NCI-H1092 (cell line): Measurements from ENCODE around the gene CNTN2.

Experiments
- DNase-seq: peaks from one replicate; lab custom pipeline; 2025; lab: John Stamatoyannopoulos, UW

Gene CNTN2

GRCh38 chr1:205054013-205054412 lies 11.0 kb downstream of the CNTN2 start:
- no peak for DNase-seq

DNA sequence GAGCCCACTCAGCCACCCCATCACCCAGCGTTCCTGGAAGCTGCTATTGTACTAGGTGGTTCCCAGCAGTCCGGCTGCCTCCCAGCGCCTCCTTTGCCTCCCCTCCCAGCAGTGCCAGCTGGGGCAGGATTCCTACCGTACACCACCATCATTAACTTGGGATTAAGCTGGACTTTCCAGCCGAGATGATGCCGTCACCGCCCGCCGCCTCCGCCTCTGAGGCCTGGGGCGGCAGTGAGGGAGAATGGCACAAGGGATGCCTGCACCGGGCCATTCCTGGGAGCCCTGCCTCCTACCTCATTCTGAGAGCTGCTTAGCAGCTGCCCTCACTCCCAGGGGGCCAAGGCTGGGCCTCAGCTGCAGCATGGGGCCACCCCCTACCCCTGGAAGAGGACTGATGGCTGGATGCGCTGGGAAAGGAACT lies 13.2 kb downstream of the CNTN2 start:
- DNase-seq: no peak

- DNase-seq: no peak
Observed at GRCh38 chr1:205056956-205057568, 14.1 kb downstream of the CNTN2 start.

- no peak for DNase-seq
Observed at GRCh38 chr1:205057808-205058575, 15.0 kb downstream of the CNTN2 start.

- no peak for DNase-seq
Observed at GRCh38 chr1:205058853-205059252, 15.8 kb downstream of the CNTN2 start.

- no peak for DNase-seq
Observed at GRCh38 chr1:205059660-205060059, 16.6 kb downstream of the CNTN2 start.

GRCh38 chr1:205060746-205061145 lies 17.7 kb downstream of the CNTN2 start:
- no peak for DNase-seq

DNA sequence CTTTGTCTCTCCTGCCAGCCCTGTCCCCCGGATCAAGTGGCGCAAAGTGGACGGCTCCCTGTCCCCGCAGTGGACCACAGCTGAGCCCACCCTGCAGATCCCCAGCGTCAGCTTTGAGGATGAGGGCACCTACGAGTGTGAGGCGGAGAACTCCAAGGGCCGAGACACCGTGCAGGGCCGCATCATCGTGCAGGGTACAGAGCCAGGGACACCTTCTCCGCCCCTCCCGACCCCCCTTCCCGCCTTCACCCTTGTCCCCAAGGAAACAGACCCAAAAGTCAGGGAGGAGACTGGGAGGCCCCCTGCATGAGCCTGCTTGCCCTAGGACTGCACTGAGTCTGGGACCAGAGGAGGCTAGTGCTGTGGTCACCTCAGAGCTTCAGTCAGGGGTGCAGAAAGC lies 18.2 kb downstream of the CNTN2 start:
- no peak for DNase-seq

GRCh38 chr1:205061665-205062069 lies 18.7 kb downstream of the CNTN2 start:
- DNase-seq: peak; percentile 71

GRCh38 chr1:205062319-205062718 lies 19.3 kb downstream of the CNTN2 start:
- no peak for DNase-seq

DNA sequence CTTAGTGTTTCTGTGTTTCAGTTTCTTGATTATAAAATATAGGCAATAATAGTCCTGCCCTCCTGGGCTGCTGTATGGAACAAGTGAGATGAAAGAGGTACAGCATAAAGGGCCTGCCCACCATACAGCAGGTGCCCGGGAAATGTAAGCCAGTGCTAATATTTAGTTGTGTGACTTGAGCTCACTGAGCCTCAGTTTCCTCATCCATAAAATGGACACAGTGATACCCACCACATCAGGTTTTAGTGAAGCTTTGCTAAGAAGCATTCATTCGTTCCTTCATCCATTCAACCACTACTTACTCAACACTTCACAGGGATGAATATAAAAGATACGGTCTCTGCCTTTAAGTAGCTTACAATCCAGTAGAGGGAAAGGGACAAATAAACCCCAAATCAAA lies 19.9 kb downstream of the CNTN2 start:
- DNase-seq: no peak

GRCh38 chr1:205064301-205064700 lies 21.3 kb downstream of the CNTN2 start:
- DNase-seq: no peak

DNA sequence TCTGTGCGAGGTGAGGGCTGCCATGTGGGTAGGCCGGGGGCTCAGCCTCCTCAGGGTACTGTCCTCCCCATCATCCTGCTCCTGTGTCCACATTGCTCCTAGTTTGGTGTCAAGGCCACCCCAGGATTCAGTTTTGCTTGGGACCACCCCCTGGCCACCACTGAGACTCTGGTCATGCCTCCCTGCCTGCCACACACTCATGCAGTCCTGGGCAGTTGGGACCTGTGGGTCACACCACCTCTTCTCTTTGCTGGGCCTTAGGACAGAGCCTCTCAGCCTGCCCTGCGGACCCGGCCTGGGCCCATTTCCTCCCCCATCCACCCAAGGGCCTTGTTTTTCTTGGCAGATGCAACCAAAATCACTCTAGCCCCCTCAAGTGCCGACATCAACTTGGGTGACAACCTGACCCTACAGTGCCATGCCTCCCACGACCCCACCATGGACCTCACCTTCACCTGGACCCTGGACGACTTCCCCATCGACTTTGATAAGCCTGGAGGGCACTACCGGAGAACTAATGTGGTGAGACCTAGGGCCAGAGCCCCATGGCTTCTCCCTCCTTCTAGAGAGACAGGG lies 21.8 kb downstream of the CNTN2 start:
- DNase-seq: no peak

GRCh38 chr1:205065666-205066065 lies 22.7 kb downstream of the CNTN2 start:
- no peak for DNase-seq

DNA sequence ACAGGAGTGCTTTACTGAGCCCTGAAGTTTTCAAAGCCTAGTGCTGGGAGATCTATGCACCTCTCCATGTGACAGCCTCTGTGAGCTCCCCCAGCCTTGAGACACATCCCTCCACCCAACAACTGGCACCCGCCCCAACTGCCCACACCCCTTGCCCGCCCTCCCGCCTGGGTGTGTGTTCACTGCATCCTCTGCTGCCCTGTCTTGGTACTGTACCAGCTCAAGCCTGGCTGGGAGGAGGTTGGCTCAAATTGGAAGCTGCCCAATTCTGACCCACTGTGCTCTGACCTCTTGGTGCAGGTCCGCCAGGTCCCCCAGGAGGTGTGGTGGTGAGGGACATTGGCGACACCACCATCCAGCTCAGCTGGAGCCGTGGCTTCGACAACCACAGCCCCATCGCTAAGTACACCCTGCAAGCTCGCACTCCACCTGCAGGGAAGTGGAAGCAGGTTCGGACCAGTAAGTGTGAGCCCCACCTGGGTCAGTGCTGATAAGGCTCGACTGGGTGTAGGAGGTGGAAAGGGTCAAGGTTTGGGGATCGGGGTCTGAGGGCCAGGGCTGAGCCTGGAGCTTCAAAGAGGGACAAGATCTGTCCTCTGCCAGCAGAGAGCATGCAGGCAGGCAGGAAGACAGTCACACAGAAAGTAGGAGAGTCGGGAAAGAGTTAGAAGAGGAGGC lies 23.3 kb downstream of the CNTN2 start:
- DNase-seq: no peak

GRCh38 chr1:205067031-205067430 lies 24.0 kb downstream of the CNTN2 start:
- DNase-seq: no peak

DNA sequence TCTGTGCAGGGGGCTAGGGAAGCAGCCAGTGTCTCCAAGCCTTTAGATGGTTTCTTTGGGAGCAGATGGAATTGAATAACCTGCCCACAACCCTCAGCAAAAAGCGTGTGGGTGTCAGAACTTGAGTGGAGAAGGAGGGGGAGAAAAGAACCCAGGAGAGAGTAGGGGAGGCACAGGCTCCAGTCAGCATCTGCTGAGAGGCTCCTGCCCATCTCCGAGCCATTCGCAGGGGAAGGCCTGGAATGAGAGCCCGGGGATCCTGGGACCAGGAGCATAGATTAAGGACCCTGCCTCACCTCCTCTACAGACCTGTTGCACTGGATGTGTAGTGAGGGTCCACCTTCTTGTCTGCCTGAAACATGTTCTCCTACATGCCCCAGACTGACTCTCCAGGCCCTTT lies 25.0 kb downstream of the CNTN2 start:
- no peak for DNase-seq

DNA sequence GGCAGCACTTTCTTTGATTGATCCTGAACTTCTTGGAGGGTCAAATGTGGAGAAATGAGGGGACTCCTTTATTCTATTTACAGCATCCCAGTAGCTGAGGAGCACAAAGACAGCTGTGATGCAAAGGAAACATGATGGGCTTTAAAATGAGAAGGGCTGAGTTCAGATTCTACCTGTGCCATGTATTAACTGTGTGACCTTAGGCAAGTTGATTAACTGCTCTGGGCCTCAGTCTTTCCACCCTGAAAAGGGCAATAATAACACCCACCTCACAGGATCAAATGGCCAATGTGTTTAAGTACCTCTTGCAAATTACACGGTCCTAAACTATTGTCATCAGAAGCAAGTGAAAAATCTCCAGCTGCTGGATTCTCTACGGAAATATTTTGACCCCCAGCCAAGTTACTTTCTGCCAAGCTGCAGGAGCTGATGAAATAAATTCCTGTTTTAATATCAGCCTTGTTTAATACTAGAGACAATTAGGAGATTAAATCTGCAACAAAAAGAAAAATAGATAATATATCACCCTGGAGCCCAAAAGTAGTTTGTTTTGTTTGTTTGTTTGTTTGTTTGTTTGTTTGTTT lies 25.5 kb downstream of the CNTN2 start:
- DNase-seq: no peak

DNA sequence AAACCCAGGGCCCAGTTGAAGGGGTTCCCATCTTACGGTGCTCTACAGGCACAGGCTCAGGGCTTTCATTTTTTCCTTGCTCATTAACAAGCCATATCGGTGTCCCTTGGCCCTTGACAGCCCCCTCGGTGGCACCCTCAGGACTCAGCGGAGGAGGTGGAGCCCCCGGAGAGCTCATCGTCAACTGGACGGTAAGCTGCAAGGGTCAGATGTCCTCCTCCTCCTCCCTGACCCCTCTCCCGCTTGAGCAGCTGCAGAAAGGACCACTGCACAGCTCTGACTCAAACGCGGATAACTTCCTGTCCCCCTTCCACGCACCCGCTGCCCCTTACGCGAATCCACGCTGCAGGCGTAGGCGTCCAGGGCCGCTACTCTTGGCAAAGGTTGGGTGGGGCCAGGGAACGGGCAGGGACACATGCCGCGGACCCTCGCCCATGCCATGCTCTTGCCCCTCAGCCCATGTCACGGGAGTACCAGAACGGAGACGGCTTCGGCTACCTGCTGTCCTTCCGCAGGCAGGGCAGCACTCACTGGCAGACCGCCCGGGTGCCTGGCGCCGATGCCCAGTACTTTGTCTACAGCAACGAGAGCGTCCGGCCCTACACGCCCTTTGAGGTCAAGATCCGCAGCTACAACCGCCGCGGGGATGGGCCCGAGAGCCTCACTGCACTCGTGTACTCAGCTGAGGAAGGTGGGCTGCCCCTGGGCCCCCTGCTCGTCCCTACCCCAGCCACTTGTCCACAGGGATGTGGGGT lies 26.5 kb downstream of the CNTN2 start:
- peak; percentile 28 for DNase-seq

DNA sequence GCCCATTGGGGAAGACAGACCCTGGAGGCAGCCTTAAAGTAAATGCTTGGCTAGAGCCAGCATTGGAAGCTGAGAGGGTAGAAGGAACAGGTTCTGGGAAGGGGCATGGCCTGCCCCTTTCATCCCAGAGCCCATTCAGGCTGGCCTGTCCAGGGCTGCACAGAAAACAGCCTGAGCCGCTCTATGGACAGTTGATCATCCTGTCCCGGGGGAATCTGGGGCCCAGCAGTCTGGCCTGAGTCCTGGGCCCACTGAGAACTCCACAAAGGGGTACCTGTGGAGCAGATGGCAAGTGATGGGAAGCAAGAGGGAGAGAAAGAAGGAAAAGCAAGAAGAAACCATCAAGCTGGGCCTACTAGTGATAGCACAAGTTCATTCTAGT lies 28.0 kb downstream of the CNTN2 start:
- no peak for DNase-seq

DNA sequence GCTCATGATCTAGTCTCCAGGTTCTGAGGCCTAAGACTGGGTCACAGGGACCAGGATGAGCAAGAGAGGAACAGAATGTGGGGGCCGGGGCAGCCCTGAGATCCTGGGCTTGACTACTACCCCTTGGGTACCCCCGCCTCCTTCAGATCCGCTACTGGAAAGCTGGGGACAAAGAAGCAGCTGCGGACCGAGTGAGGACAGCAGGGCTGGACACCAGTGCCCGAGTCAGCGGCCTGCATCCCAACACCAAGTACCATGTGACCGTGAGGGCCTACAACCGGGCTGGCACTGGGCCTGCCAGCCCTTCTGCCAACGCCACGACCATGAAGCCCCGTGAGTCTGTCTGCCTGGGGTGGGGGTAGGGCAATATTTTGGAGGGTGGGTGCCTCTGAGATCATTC lies 28.8 kb downstream of the CNTN2 start:
- no peak for DNase-seq

- DNase-seq: no peak
Observed at GRCh38 chr1:205072286-205072685, 29.3 kb downstream of the CNTN2 start.
